H1 (cell line): ENCODE results near the gene SLC25A11. TPM values are rescaled to one million over a fixed set of nuclear protein-coding genes. Genes with fewer than 3 reads are reported as not detected.

Experiments used
- BRCA1 ChIP-seq: IDR thresholded peaks from 2 replicates; pipeline ENCODE4 v1.6.1; 2012; ENCODE audit warnings: low read depth, low read length, improper control_type of control experiment
- CEBPB ChIP-seq: IDR thresholded peaks from 2 replicates; pipeline ENCODE4 v1.6.1; 2012; ENCODE audit warnings: low read depth, low read length
- FOSL1 ChIP-seq: IDR thresholded peaks from 2 replicates; pipeline ENCODE4 v1.6.1; 2011; ENCODE audit warnings: mild to moderate bottlenecking, low read depth, low read length, moderate library complexity; ENCODE audit not compliant: insufficient read depth
- GABPA ChIP-seq: IDR thresholded peaks from 2 replicates; pipeline ENCODE4 v1.6.1; 2011; ENCODE audit warnings: mild to moderate bottlenecking, low read length, moderate library complexity, borderline replicate concordance; ENCODE audit not compliant: insufficient read depth
- NRF1 ChIP-seq: IDR thresholded peaks from 2 replicates; pipeline ENCODE4 v1.6.1; 2011; ENCODE audit warnings: mild to moderate bottlenecking, low read depth, low read length, improper control_type of control experiment
- POLR2AphosphoS5 ChIP-seq: IDR thresholded peaks from 2 replicates; pipeline ENCODE4 v1.6.1; 2011; ENCODE audit warnings: low read depth, low read length
- SP4 ChIP-seq: IDR thresholded peaks from 2 replicates; pipeline ENCODE4 v1.6.1; 2012; ENCODE audit warnings: low read length, inconsistent platforms
- polyA plus RNA-seq, 7 experiments: library from polyadenylated mRNA; depleted of rRNA in 3 of 7; stranded (reverse) in 5 of 7; unstranded in 2 of 7; fragments of >200 nt in 5 of 7; fragments of 200-250 nt in 2 of 7; gene quantifications; 1 replicate in 5 of 7; 2 replicates in 1 of 7; 4 replicates in 1 of 7; pipeline versions ENCODE4 v1.2.1 to v1.2.3, GENCODE V29; 2011 to 2013; ENCODE audit warnings: missing spikeins in 2 of 7, mixed read lengths in 2 of 7
- total RNA-seq: library from RNA; stranded (reverse); fragmentation: NEBNext Ultra II Directional; extraction: Animal tissue kit (Norgen Biotek cat#: 25700); gene quantifications from 2 replicates; pipeline ENCODE4 v1.2.1, GENCODE V29; 2021

Gene SLC25A11
- total and polyA plus RNA-seq, 2 of the 8 experiments (the other 6 are each of a cell fraction or from before 2014, with no cell fraction given), result 55.9 to 97.0 TPM

DNA sequence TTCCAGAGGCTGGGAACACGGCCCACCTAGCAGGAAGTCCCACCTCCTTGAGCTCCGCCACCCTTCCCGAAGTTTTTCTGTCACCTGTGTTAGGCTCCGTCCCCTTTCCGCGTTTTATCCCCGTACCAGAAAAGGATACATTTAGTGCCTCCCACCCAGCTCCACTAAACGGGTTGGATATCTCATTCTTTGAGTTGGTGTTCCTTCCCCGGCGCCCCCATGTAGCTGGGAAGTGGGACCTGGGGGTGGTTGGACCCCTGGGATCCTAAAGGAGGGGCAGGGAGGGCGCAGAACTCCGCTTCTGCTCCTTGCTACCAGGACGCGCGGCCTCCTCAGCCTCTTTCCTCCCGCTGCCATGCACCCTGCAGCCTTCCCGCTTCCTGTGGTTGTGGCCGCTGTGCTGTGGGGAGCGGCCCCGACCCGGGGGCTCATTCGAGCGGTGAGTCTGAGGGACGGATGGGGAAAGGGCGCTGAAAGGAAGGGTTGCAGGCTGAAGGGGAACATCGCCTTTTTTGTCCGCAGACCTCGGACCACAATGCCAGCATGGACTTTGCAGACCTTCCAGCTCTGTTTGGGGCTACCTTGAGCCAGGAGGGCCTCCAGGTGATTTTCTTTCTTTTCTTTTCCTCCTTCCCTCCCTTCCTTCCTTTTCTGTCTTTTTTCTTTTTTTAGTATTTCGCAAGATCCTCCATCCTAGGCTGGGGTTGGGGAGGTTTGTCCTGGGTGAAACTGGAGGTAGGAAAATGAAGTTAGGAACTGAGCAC, 891 bp upstream of the SLC25A11 start (continued):
- TF ChIP-seq POLR2AphosphoS5, result no peak
- TF ChIP-seq SP4, result no peak
- no peak for TF ChIP-seq NRF1
- peak; percentile 92; the same call in 1 of the 2 replicates for TF ChIP-seq GABPA
- no peak for TF ChIP-seq FOSL1
- no peak for TF ChIP-seq BRCA1
- no peak for TF ChIP-seq CEBPB
